ENCODE results near the gene CCNY. TPM values are rescaled to one million over a fixed set of nuclear protein-coding genes. Genes with fewer than 3 reads are reported as not detected.

Gene CCNY
- total RNA-seq, 3 donors from 2014 or later: 48.6 to 64.4 (median 51.5) TPM

DNA sequence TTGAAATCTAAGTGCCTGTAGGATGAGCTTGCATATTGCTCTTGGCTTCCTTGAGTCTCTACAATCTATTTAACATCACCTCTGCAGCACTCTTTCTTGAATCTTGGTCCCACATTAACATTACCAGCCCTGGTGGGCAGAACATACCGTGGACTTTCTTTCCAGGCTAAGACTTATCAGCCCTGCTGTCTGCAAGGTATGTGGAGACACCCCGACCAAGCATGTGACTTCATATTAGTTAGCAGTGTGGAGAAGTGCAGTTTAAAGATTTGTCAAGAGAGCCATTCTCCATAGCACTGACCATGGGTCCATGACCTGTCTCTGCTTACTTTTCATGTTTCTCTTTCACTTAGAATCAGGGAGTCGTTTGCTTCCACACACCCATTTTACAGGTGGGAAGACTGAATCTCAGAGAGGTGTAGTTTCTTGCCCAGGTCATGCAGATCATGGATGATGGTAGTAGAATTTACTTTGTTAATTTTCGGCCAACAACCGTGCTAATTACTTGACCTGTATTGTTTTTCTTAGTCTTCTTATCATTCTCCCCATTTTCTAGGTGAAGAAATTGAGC lies 6.0 kb downstream of the CCNY start:
- no peak for ATAC-seq
- no peak overlapping the region for H3K4me3 ChIP-seq
- H3K4me1 ChIP-seq (ENCODE audit: low read depth): peaks cover 9% of the 10 kb centered on the region

DNA sequence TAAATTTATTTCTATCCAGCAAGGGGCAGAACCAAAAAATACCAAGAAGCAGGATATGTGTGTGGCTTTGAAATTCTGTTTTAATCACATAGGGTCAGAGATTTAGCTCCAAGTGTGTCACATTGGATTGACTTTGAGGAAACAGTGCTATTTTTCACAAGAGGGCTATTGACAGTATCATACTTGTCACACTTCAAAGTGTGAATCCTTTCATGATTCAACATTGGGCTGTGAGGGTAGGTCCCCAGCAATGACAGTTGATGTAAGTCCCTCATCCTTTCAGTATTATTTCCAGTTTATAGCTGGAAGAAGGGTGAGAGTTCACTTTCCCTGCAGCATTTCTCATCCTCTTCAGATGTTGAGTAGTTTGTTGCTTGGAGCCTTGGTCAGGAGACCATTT lies 7.4 kb downstream of the CCNY start:
- no peak overlapping the region for H3K4me3 ChIP-seq
- no peaks in the 10 kb centered on the region for H3K9me3 ChIP-seq
- H3K36me3 ChIP-seq (ENCODE audit: low read depth): no peaks in the 10 kb centered on the region
- intact Hi-C loops (cut with DNase I, micrococcal nuclease): no loop called here
- peaks cover 9% of the 10 kb centered on the region for H3K4me1 ChIP-seq (ENCODE audit: low read depth)
- ATAC-seq (no peak), DNase-seq (no peak)
- TF ChIP-seq, protein P1, sequence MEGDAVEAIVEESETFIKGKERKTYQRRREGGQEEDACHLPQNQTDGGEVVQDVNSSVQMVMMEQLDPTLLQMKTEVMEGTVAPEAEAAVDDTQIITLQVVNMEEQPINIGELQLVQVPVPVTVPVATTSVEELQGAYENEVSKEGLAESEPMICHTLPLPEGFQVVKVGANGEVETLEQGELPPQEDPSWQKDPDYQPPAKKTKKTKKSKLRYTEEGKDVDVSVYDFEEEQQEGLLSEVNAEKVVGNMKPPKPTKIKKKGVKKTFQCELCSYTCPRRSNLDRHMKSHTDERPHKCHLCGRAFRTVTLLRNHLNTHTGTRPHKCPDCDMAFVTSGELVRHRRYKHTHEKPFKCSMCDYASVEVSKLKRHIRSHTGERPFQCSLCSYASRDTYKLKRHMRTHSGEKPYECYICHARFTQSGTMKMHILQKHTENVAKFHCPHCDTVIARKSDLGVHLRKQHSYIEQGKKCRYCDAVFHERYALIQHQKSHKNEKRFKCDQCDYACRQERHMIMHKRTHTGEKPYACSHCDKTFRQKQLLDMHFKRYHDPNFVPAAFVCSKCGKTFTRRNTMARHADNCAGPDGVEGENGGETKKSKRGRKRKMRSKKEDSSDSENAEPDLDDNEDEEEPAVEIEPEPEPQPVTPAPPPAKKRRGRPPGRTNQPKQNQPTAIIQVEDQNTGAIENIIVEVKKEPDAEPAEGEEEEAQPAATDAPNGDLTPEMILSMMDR (IDR thresholded peaks at IDR 0.05): no peak

More for the DNA sequence above, 6.0 kb downstream of the CCNY start:
- DNase-seq: no peak
- H3K36me3 ChIP-seq (ENCODE audit: low read depth): no peaks in the 10 kb centered on the region
- no peaks in the 10 kb centered on the region for H3K9me3 ChIP-seq
- intact Hi-C loops (cut with DNase I, micrococcal nuclease): no loop called here
- TF ChIP-seq, protein P1 (IDR thresholded peaks at IDR 0.05): no peak

DNA sequence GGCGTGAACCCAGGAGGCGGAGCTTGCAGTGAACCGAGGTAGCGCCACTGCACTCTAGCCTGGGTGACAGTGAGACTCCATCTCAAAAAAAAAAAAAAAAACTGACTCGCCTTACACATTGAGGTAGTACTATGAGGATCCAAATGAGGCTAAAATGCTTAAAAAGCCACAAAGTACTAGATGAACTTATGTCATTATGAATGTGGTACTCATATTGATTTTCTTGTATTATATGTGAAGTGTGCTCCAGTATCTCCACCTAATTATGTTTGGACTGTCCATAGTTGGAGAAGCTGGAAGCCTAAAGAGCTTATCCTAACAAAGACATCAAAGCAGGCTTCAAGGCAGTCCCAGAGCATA lies 9.1 kb downstream of the CCNY start:
- TF ChIP-seq, protein P1 (IDR thresholded peaks at IDR 0.05): no peak
- ATAC-seq (no peak), DNase-seq (no peak)
- Histone ChIP-seq H3K9me3 (no peaks in the 10 kb centered on the region), H3K36me3 (ENCODE audit: low read depth) (no peaks in the 10 kb centered on the region), H3K4me1 (ENCODE audit: low read depth) (no peaks in the 10 kb centered on the region), H3K4me3 (no peak overlapping the region)
- intact Hi-C loops (cut with DNase I, micrococcal nuclease): no loop called here

DNA sequence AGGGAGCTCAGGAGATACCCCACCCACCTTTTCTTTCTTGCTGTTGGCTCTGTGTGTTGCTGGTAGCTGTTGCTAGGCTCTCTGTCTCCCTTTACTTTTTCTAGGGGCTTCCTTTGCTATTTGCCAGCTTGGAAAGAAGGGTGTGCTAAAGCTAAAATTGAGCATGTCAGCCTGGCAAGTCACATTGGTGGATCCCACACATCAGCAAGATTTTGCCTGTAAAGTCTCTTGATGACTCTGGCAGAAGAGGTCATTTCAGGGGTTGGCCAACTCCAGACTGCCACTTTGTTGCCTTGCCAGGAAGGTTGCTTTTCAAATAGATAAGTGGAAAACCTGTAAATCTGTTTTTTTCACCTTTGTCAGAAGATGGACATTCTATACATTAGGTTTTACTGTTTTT lies 9.9 kb downstream of the CCNY start:
- no peaks in the 10 kb centered on the region for H3K36me3 ChIP-seq (ENCODE audit: low read depth)
- DNase-seq (no peak), ATAC-seq (no peak)
- peaks cover 5% of the 10 kb centered on the region for H3K4me1 ChIP-seq (ENCODE audit: low read depth)
- TF ChIP-seq, protein P1 (IDR thresholded peaks at IDR 0.05): no peak
- H3K4me3 ChIP-seq: no peak overlapping the region
- H3K9me3 ChIP-seq: no peaks in the 10 kb centered on the region
- intact Hi-C loops (cut with DNase I, micrococcal nuclease): no loop called here

DNA sequence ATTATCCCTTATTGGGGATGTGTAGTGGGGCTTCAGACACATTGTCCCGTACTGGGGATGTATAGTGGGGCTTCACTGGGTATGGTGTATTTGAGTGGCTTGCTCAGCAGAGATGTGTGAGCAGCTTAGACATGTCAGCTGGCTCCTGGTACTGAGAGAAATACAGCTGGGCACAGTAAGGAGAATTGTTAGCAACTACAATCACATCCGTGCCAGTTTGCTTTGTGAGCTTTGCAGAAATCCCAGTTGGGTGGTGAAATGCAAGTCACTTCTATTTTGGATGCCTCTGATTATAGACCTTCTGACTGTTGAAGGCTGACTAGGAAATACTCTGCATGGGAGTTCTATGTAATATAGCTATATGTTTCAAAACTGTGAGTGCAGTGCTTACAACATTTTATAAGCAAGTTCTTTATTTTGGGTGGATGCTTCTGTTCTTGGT lies 10.8 kb downstream of the CCNY start:
- Histone ChIP-seq H3K4me1 (ENCODE audit: low read depth) (peaks cover 5% of the 10 kb centered on the region), H3K9me3 (no peaks in the 10 kb centered on the region), H3K36me3 (ENCODE audit: low read depth) (no peaks in the 10 kb centered on the region), H3K4me3 (no peak overlapping the region)
- ATAC-seq (no peak), DNase-seq (no peak)
- intact Hi-C loops (cut with DNase I, micrococcal nuclease): no loop called here
- TF ChIP-seq, protein P1 (IDR thresholded peaks at IDR 0.05): no peak

Measured in mucosa of descending colon (tissue), 3 donors.